Hair follicle dermal papilla cell (primary cell): ENCODE data around the gene SFMBT1. TPM values are rescaled to one million over a fixed set of nuclear protein-coding genes. Genes with fewer than 3 reads are reported as not detected.

Source experiments
- total RNA-seq: library from RNA; depleted of rRNA; stranded (reverse); fragments of >200 nt; gene quantifications from 2 replicates; pipeline ENCODE4 v1.2.3, GENCODE V29; 2012

SFMBT1 gene, protein sequence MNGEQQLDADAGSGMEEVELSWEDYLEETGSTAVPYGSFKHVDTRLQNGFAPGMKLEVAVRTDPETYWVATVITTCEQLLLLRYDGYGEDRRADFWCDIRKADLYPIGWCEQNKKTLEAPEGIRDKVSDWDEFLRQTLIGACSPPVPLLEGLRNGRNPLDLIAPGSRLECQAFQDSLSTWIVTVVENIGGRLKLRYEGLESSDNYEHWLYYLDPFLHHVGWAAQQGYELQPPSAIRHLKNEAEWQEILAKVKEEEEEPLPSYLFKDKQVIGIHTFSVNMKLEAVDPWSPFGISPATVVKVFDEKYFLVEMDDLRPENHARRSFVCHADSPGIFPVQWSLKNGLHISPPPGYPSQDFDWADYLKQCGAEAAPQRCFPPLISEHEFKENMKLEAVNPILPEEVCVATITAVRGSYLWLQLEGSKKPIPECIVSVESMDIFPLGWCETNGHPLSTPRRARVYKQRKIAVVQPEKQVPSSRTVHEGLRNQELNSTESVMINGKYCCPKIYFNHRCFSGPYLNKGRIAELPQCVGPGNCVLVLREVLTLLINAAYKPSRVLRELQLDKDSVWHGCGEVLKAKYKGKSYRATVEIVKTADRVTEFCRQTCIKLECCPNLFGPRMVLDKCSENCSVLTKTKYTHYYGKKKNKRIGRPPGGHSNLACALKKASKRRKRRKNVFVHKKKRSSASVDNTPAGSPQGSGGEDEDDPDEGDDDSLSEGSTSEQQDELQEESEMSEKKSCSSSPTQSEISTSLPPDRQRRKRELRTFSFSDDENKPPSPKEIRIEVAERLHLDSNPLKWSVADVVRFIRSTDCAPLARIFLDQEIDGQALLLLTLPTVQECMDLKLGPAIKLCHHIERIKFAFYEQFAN
- total RNA-seq, result 4.0 and 7.3 TPM in 2 replicates

GRCh38 chr3:53045518-53046170 lies at the start of gene SFMBT1:
Gene SFMBT1, minus strand, starts transcription at chr3:53046073. Its CDS starts 76,945 bp downstream, at chr3:52969128.

GRCh38 chr3:52897130-52898122 lies 148.4 kb downstream of the SFMBT1 start, which contains the start of gene STIMATE:
Gene STIMATE, minus strand, starts transcription at chr3:52897548. Its CDS starts 98 bp downstream, at chr3:52897450.

Other genes starting within 250 kb of the SFMBT1 start
- 2.2 and 2.4 TPM in 2 replicates for gene ITIH4, start 215.4 kb downstream of the SFMBT1 start, total RNA-seq
- not detected in 2 replicates for gene MUSTN1, start 211.1 kb downstream of the SFMBT1 start, total RNA-seq
- gene STIMATE, start 148.5 kb downstream of the SFMBT1 start, total RNA-seq, result 16.9 and 19.7 TPM in 2 replicates
- 12.5 and 13.0 TPM in 2 replicates for gene RFT1, start 84.4 kb upstream of the SFMBT1 start, total RNA-seq
- gene PRKCD, start 115.1 kb upstream of the SFMBT1 start, total RNA-seq, result 3.7 and 4.5 TPM in 2 replicates
- gene TKT, start 209.9 kb upstream of the SFMBT1 start, total RNA-seq, result 590 and 717 TPM in 2 replicates